GDM1 (cell line): ENCODE data around the gene FAM120AOS.
"Not testable (repeated sequence)": the region's sequence is repeated elsewhere in the genome, so short reads cannot be mapped to it uniquely, and the experiment has no call there.

Experiments
- DNase-seq: peaks from one replicate; lab custom pipeline; 2025; lab: John Stamatoyannopoulos, UW

FAM120AOS gene

GRCh38 chr9:93467062-93467416 is 13.7 kb upstream of the FAM120AOS start:
- no peak for DNase-seq

GRCh38 chr9:93466416-93467061 is 13.2 kb upstream of the FAM120AOS start:
- DNase-seq: no peak

GRCh38 chr9:93465855-93466254 is 12.5 kb upstream of the FAM120AOS start:
- DNase-seq: no peak

- no peak for DNase-seq
These were observed 11.5 kb upstream of the FAM120AOS start for GRCh38 chr9:93464876-93465275.

- no peak for DNase-seq
These were observed 11.0 kb upstream of the FAM120AOS start for GRCh38 chr9:93464395-93464794.

- DNase-seq: no peak
These were observed 10.4 kb upstream of the FAM120AOS start for GRCh38 chr9:93463638-93464248.

- DNase-seq: no peak
These were observed 8.4 kb upstream of the FAM120AOS start for GRCh38 chr9:93461821-93462220.

GRCh38 chr9:93461414-93461743 is 8.0 kb upstream of the FAM120AOS start:
- DNase-seq: no peak

GRCh38 chr9:93460689-93461413 is 7.5 kb upstream of the FAM120AOS start:
- DNase-seq: no peak

GRCh38 chr9:93459432-93459847 is 6.1 kb upstream of the FAM120AOS start:
- no peak for DNase-seq

- no peak for DNase-seq
These were observed 5.3 kb upstream of the FAM120AOS start for GRCh38 chr9:93458712-93459111.

- DNase-seq: no peak
These were observed 3.6 kb upstream of the FAM120AOS start for GRCh38 chr9:93457006-93457405.

GRCh38 chr9:93456504-93456903 is 3.1 kb upstream of the FAM120AOS start:
- DNase-seq: no peak

- no peak for DNase-seq
These were observed 2.6 kb upstream of the FAM120AOS start for GRCh38 chr9:93456022-93456421.

- DNase-seq: no peak
These were observed 703 bp downstream of the FAM120AOS start for GRCh38 chr9:93452710-93453046.

GRCh38 chr9:93451849-93452709 is 1.3 kb downstream of the FAM120AOS start:
- no peak for DNase-seq

GRCh38 chr9:93450945-93451815 is 2.2 kb downstream of the FAM120AOS start, which contains the start of gene FAM120A:
FAM120A (plus strand) TSS chr9:93451685; CDS start chr9:93451916, 231 bp downstream.
- DNase-seq: peak; percentile 85

- no peak for DNase-seq
These were observed 5.7 kb downstream of the FAM120AOS start for GRCh38 chr9:93447655-93448054.

- no peak for DNase-seq
These were observed 7.3 kb downstream of the FAM120AOS start for GRCh38 chr9:93446073-93446472.

- DNase-seq: no peak
These were observed 12.3 kb downstream of the FAM120AOS start for GRCh38 chr9:93440896-93441580.

GRCh38 chr9:93439301-93439700 is 14.1 kb downstream of the FAM120AOS start:
- not testable (repeated sequence) for DNase-seq
